DMS153 treated with DMSO at 0.1 percent for 48 hours (cell line): Measurements from ENCODE around the gene SLIT3.

ENCODE experiments used
- DNase-seq: peaks from one replicate; lab custom pipeline; 2025; ENCODE audit not compliant: unreplicated experiment; lab: John Stamatoyannopoulos, UW

SLIT3 gene

GRCh38 chr5:168878135-168878745, 422.7 kb downstream of the SLIT3 start:
- DNase-seq: no peak

GRCh38 chr5:168877132-168877892, 423.6 kb downstream of the SLIT3 start:
- DNase-seq: no peak

- no peak for DNase-seq
Observed at GRCh38 chr5:168876419-168876818, 424.5 kb downstream of the SLIT3 start.

GRCh38 chr5:168875832-168876231, 425.1 kb downstream of the SLIT3 start:
- DNase-seq: no peak

GRCh38 chr5:168874713-168875380, 426.1 kb downstream of the SLIT3 start:
- no peak for DNase-seq

- no peak for DNase-seq
Observed at GRCh38 chr5:168872246-168872645, 428.7 kb downstream of the SLIT3 start.

GRCh38 chr5:168870910-168871309, 430.0 kb downstream of the SLIT3 start:
- DNase-seq: no peak

GRCh38 chr5:168869615-168870227, 431.2 kb downstream of the SLIT3 start:
- no peak for DNase-seq

- no peak for DNase-seq
Observed at GRCh38 chr5:168867241-168867640, 433.7 kb downstream of the SLIT3 start.

- no peak for DNase-seq
Observed at GRCh38 chr5:168865968-168866367, 435.0 kb downstream of the SLIT3 start.

- no peak for DNase-seq
Observed at GRCh38 chr5:168863021-168863420, 437.9 kb downstream of the SLIT3 start.

- no peak for DNase-seq
Observed at GRCh38 chr5:168860503-168860902, 440.4 kb downstream of the SLIT3 start.

GRCh38 chr5:168860081-168860480, 440.9 kb downstream of the SLIT3 start:
- DNase-seq: no peak

- DNase-seq: no peak
Observed at GRCh38 chr5:168859471-168859870, 441.5 kb downstream of the SLIT3 start.

- DNase-seq: no peak
Observed at GRCh38 chr5:168858994-168859393, 441.9 kb downstream of the SLIT3 start.

GRCh38 chr5:168858371-168858770, 442.6 kb downstream of the SLIT3 start:
- DNase-seq: no peak

- no peak for DNase-seq
Observed at GRCh38 chr5:168853972-168854371, 447.0 kb downstream of the SLIT3 start.

GRCh38 chr5:168852329-168852728, 448.6 kb downstream of the SLIT3 start:
- no peak for DNase-seq

- DNase-seq: no peak
Observed at GRCh38 chr5:168851902-168852321, 449.0 kb downstream of the SLIT3 start.

GRCh38 chr5:168850683-168851082, 450.3 kb downstream of the SLIT3 start:
- no peak for DNase-seq

- no peak for DNase-seq
Observed at GRCh38 chr5:168848569-168848968, 452.4 kb downstream of the SLIT3 start.
